PFSK-1 (cell line): ENCODE measurements around the gene ST6GALNAC3.

ENCODE experiments used
- FOXP2 ChIP-seq: optimal IDR thresholded peaks from 2 replicates; pipeline ENCODE3; 2011; ENCODE audit warnings: borderline replicate concordance, control low read depth, inconsistent platforms; ENCODE audit not compliant: insufficient read depth; ENCODE audit errors: extremely low read length, extremely low read depth
- POLR2AphosphoS5 ChIP-seq: IDR thresholded peaks from 2 replicates; pipeline ENCODE4 v1.6.1; 2012; ENCODE audit warnings: low read depth, mild to moderate bottlenecking, control low read depth, low read length, moderate library complexity
- REST ChIP-seq, 2 experiments: IDR thresholded peaks; 2 replicates each; pipeline versions ENCODE4 v1.6.1 to v1.8.0; 2011 to 2012; ENCODE audit warnings: low read depth in 2 of 2, low read length in 2 of 2, control low read depth in 1 of 2, inconsistent platforms in 1 of 2, mild to moderate bottlenecking in 1 of 2, moderate library complexity in 1 of 2; ENCODE audit not compliant: insufficient read depth in 1 of 2
- SIN3A ChIP-seq: IDR thresholded peaks from 2 replicates; pipeline ENCODE4 v1.6.1; 2012; ENCODE audit warnings: mild to moderate bottlenecking, low read length, moderate library complexity, borderline replicate concordance; ENCODE audit not compliant: insufficient read depth
- TAF1 ChIP-seq: IDR thresholded peaks from 2 replicates; pipeline ENCODE4 v1.6.1; 2012; ENCODE audit warnings: low read length, control low read depth, borderline replicate concordance; ENCODE audit not compliant: insufficient read depth

The ST6GALNAC3 gene

GRCh38 chr1:76294482-76295194 is 220.1 kb downstream of the ST6GALNAC3 start:
- TF ChIP-seq REST (IDR thresholded peaks at IDR 0.05; ENCODE audit: insufficient read depth in 1 of 2, low read depth in 2 of 2, low read length in 2 of 2): no peak
- TF ChIP-seq SIN3A: no peak
- no peak for TF ChIP-seq FOXP2
- no peak for TF ChIP-seq TAF1
- TF ChIP-seq POLR2AphosphoS5: no peak

GRCh38 chr1:76298399-76298798 is 223.9 kb downstream of the ST6GALNAC3 start:
- no peak for TF ChIP-seq SIN3A
- TF ChIP-seq TAF1: no peak
- no peak for TF ChIP-seq REST (IDR thresholded peaks at IDR 0.05; ENCODE audit: insufficient read depth in 1 of 2, low read depth in 2 of 2, low read length in 2 of 2)
- no peak for TF ChIP-seq POLR2AphosphoS5
- TF ChIP-seq FOXP2: no peak

GRCh38 chr1:76299036-76299435 is 224.5 kb downstream of the ST6GALNAC3 start:
- no peak for TF ChIP-seq TAF1
- TF ChIP-seq SIN3A: no peak
- TF ChIP-seq FOXP2: no peak
- no peak for TF ChIP-seq POLR2AphosphoS5
- no peak for TF ChIP-seq REST (IDR thresholded peaks at IDR 0.05; ENCODE audit: insufficient read depth in 1 of 2, low read depth in 2 of 2, low read length in 2 of 2)

- no peak for TF ChIP-seq FOXP2
- no peak for TF ChIP-seq REST (IDR thresholded peaks at IDR 0.05; ENCODE audit: insufficient read depth in 1 of 2, low read depth in 2 of 2, low read length in 2 of 2)
- TF ChIP-seq POLR2AphosphoS5: no peak
- TF ChIP-seq SIN3A: no peak
- TF ChIP-seq TAF1: no peak
Measured at GRCh38 chr1:76300556-76300955, 226.0 kb downstream of the ST6GALNAC3 start.
